Measurements from ENCODE around the gene ADARB2. TPM values are rescaled to one million over a fixed set of nuclear protein-coding genes. Genes with fewer than 3 reads are reported as not detected.

The ADARB2 gene
- total and polyA plus RNA-seq, 2 experiments from 2014 or later = 0.13 to 0.48 TPM

DNA sequence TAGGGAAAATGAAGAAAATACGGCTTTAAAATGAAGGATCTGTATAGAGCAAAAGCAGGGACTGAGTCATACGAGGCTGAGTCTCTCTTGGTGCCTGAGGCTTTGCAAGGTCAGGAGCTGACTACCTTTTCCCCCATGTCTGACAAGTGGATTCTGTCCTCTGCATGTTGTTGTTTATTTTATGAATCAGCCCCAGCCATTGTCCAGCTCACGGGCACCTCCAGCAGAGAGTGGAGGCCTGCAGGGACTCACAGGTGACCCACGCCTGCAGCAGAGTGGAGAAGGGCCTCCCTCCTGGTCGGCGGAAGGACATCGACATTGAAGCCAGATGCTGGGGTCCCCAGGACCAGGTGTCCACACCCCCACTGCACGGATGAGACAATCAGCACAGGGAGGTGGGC, 447.3 kb downstream of the ADARB2 start:
- no peaks in the 10 kb centered on the region for H3K9me3 ChIP-seq (ENCODE audit: low read depth)
- TF ChIP-seq EZH2phosphoT487 (IDR thresholded peaks at IDR 0.05; ENCODE audit: low read depth, severe bottlenecking, unreplicated experiment) = no peak
- TF ChIP-seq EZH2 (IDR thresholded peaks at IDR 0.05; ENCODE audit: borderline replicate concordance) = no peak
- TF ChIP-seq, protein P1, sequence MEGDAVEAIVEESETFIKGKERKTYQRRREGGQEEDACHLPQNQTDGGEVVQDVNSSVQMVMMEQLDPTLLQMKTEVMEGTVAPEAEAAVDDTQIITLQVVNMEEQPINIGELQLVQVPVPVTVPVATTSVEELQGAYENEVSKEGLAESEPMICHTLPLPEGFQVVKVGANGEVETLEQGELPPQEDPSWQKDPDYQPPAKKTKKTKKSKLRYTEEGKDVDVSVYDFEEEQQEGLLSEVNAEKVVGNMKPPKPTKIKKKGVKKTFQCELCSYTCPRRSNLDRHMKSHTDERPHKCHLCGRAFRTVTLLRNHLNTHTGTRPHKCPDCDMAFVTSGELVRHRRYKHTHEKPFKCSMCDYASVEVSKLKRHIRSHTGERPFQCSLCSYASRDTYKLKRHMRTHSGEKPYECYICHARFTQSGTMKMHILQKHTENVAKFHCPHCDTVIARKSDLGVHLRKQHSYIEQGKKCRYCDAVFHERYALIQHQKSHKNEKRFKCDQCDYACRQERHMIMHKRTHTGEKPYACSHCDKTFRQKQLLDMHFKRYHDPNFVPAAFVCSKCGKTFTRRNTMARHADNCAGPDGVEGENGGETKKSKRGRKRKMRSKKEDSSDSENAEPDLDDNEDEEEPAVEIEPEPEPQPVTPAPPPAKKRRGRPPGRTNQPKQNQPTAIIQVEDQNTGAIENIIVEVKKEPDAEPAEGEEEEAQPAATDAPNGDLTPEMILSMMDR (IDR thresholded peaks at IDR 0.05; ENCODE audit: poor library complexity) = no peak
- no peaks in the 10 kb centered on the region for H3K4me1 ChIP-seq (ENCODE audit: insufficient read depth)
- no peaks in the 10 kb centered on the region for H3K36me3 ChIP-seq (replicated peaks; ENCODE audit: insufficient read depth, low read depth)
- no peak overlapping the region for H3K4me3 ChIP-seq
- H3K79me2 ChIP-seq = no peaks in the 10 kb centered on the region
- H4K20me1 ChIP-seq (ENCODE audit: insufficient read depth, poor library complexity, severe bottlenecking) = no peaks in the 10 kb centered on the region
- no peak overlapping the region for H2AFZ ChIP-seq
- DNase-seq (ENCODE audit: low spot score) = no peak
- H3K27me3 ChIP-seq = peaks cover 6% of the 10 kb centered on the region
- no peak overlapping the region for H3K4me2 ChIP-seq
- WGBS (ENCODE audit: low lambda C conversion rate, missing lambda C conversion rate) = 77% methylated on average over 8 of the region's 8 CpGs
- H3K27ac ChIP-seq = no peak overlapping the region
- H3K9me2 ChIP-seq (replicated peaks; ENCODE audit: insufficient read depth) = no peaks in the 10 kb centered on the region

- H3K36me3 ChIP-seq (replicated peaks; ENCODE audit: insufficient read depth, low read depth) = no peaks in the 10 kb centered on the region
- no peaks in the 10 kb centered on the region for H3K4me1 ChIP-seq (ENCODE audit: insufficient read depth)
- no peaks in the 10 kb centered on the region for H3K79me2 ChIP-seq
- H4K20me1 ChIP-seq (ENCODE audit: insufficient read depth, poor library complexity, severe bottlenecking) = no peaks in the 10 kb centered on the region
- no peak overlapping the region for H3K4me2 ChIP-seq
- DNase-seq (ENCODE audit: low spot score) = no peak
- H3K9me3 ChIP-seq (ENCODE audit: low read depth) = no peaks in the 10 kb centered on the region
- H3K4me3 ChIP-seq = no peak overlapping the region
- 88% methylated on average over 16 of the region's 16 CpGs for WGBS (ENCODE audit: low lambda C conversion rate, missing lambda C conversion rate)
- H3K9me2 ChIP-seq (replicated peaks; ENCODE audit: insufficient read depth) = no peaks in the 10 kb centered on the region
- no peak overlapping the region for H2AFZ ChIP-seq
- H3K27ac ChIP-seq = no peak overlapping the region
- TF ChIP-seq, protein P1 (IDR thresholded peaks at IDR 0.05; ENCODE audit: poor library complexity) = no peak
- TF ChIP-seq EZH2 (IDR thresholded peaks at IDR 0.05; ENCODE audit: borderline replicate concordance) = no peak
- no peak for TF ChIP-seq EZH2phosphoT487 (IDR thresholded peaks at IDR 0.05; ENCODE audit: low read depth, severe bottlenecking, unreplicated experiment)
- H3K27me3 ChIP-seq = peaks cover 6% of the 10 kb centered on the region
Measured at GRCh38 chr10:1289591-1289990, 447.7 kb downstream of the ADARB2 start.

DNA sequence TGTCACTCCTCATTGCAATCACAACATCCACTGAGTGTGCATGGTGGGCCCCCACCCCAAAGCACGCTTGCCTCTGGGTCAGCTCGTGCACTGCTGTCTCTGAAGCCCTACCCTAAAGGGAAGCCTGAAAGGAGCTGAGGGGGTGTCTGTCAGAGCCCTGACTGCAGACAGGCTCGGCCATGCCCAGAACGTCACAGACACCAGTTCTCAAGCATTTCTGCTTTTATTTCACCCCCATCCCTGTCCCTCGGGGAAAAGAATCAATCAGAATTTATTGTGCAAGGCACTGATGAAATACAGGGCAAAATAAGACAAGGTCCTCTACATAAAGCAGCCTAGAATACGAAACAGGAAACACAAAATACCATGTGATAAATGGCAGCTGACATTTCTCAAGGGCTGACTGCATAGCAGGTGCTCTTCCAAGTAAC, 449.3 kb downstream of the ADARB2 start:
- no peaks in the 10 kb centered on the region for H3K4me1 ChIP-seq (ENCODE audit: insufficient read depth)
- no peak for TF ChIP-seq EZH2 (IDR thresholded peaks at IDR 0.05; ENCODE audit: borderline replicate concordance)
- no peak for TF ChIP-seq EZH2phosphoT487 (IDR thresholded peaks at IDR 0.05; ENCODE audit: low read depth, severe bottlenecking, unreplicated experiment)
- TF ChIP-seq, protein P1 (IDR thresholded peaks at IDR 0.05; ENCODE audit: poor library complexity) = no peak
- no peaks in the 10 kb centered on the region for H3K9me2 ChIP-seq (replicated peaks; ENCODE audit: insufficient read depth)
- H3K9me3 ChIP-seq (ENCODE audit: low read depth) = no peaks in the 10 kb centered on the region
- H3K27ac ChIP-seq = no peak overlapping the region
- H3K4me2 ChIP-seq = no peak overlapping the region
- DNase-seq (ENCODE audit: low spot score) = no peak
- 60% methylated on average over 6 of the region's 6 CpGs for WGBS (ENCODE audit: low lambda C conversion rate, missing lambda C conversion rate)
- H3K4me3 ChIP-seq = no peak overlapping the region
- H3K27me3 ChIP-seq = peaks cover 6% of the 10 kb centered on the region
- H3K36me3 ChIP-seq (replicated peaks; ENCODE audit: insufficient read depth, low read depth) = no peaks in the 10 kb centered on the region
- H3K79me2 ChIP-seq = no peaks in the 10 kb centered on the region
- no peaks in the 10 kb centered on the region for H4K20me1 ChIP-seq (ENCODE audit: insufficient read depth, poor library complexity, severe bottlenecking)
- H2AFZ ChIP-seq = no peak overlapping the region

DNA sequence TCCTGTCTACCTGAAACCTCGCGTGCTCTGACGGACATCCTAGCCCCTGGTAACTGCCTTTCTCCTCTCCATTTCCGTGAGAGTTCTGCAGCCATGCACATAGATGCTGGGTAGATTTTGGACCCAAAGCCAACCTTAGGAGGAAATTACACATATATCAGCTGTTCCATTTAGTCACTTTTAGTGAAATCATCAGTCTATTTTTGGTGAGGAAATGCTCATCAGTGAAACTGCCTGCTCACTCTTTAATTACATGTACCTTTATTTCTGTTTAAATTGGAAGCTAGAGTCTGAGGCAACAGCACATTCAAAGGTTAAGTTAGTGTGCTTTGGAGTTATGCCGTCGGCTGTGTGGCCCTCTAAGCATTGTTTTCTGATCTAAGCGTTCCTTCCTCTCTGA, 449.8 kb downstream of the ADARB2 start:
- H3K36me3 ChIP-seq (replicated peaks; ENCODE audit: insufficient read depth, low read depth) = no peaks in the 10 kb centered on the region
- H4K20me1 ChIP-seq (ENCODE audit: insufficient read depth, poor library complexity, severe bottlenecking) = no peaks in the 10 kb centered on the region
- no peaks in the 10 kb centered on the region for H3K9me3 ChIP-seq (ENCODE audit: low read depth)
- no peaks in the 10 kb centered on the region for H3K4me1 ChIP-seq (ENCODE audit: insufficient read depth)
- H3K9me2 ChIP-seq (replicated peaks; ENCODE audit: insufficient read depth) = no peaks in the 10 kb centered on the region
- 78% methylated on average over 7 of the region's 7 CpGs for WGBS (ENCODE audit: low lambda C conversion rate, missing lambda C conversion rate)
- DNase-seq (ENCODE audit: low spot score) = no peak
- no peak overlapping the region for H3K4me3 ChIP-seq
- TF ChIP-seq, protein P1 (IDR thresholded peaks at IDR 0.05; ENCODE audit: poor library complexity) = no peak
- TF ChIP-seq EZH2 (IDR thresholded peaks at IDR 0.05; ENCODE audit: borderline replicate concordance) = no peak
- no peak for TF ChIP-seq EZH2phosphoT487 (IDR thresholded peaks at IDR 0.05; ENCODE audit: low read depth, severe bottlenecking, unreplicated experiment)
- no peaks in the 10 kb centered on the region for H3K79me2 ChIP-seq
- no peak overlapping the region for H2AFZ ChIP-seq
- H3K27ac ChIP-seq = no peak overlapping the region
- H3K4me2 ChIP-seq = no peak overlapping the region
- peaks cover 7% of the 10 kb centered on the region for H3K27me3 ChIP-seq

All from hepatocyte (in vitro differentiated cells).